ENCODE data around the gene HMGCL. TPM values are rescaled to one million over a fixed set of nuclear protein-coding genes. Genes with fewer than 3 reads are reported as not detected.

The HMGCL gene
- total RNA-seq, 4 donors from 2014 or later = 35.8 to 84.3 (median 57.0) TPM

DNA sequence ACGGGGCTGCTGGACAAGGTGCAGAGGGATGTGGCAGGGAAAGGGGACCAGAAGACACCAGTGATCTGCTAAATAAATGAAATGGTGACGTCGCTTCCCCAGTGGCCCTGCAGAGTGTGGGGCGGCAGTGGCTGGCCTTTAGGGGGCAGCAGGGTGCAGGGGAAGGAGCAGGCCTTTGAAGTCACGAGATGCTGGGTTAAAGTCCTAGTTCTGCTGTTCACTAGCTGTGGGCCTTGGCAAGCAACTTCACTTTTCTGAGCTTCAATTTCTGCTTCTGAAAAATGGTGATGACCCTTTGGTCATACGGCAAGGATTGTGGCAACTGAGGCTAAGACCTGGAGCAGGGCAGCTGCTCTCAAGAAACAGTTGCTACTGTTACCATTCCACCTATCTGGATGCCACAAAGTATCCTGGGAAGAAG lies 15.5 kb downstream of the HMGCL start:
- H3K9me3 ChIP-seq = no peaks in the 10 kb centered on the region
- H3K36me3 ChIP-seq = peaks cover 25 to 28% of the 10 kb centered on the region in 2 donors
- no peak overlapping the region for H3K27ac ChIP-seq
- intact Hi-C loops (cut with DNase I) = loop anchor here (10.0 kb wide), 1 partner anchor 105 kb away; the partner anchor contains the start of gene CNR2
- 45 to 50% methylated on average over 6 of the region's 6 CpGs for WGBS, 2 donors
- peak; percentile 57 to 62 for DNase-seq
- no peak overlapping the region for H3K4me3 ChIP-seq (replicated peaks in 1 of 3)
- no peaks in the 10 kb centered on the region for H3K4me1 ChIP-seq
- no peak for TF ChIP-seq POLR2A (IDR thresholded peaks at IDR 0.05)
- peak in 5 of 6 experiments; percentile 36 to 58 (median 47) for TF ChIP-seq CTCF (IDR thresholded peaks at IDR 0.05)
- H3K27me3 ChIP-seq = no peaks in the 10 kb centered on the region

- WGBS, 2 donors = 81% methylated on average over 3 of the region's 3 CpGs
Observed at GRCh38 chr1:23807453-23807852, 17.8 kb downstream of the HMGCL start.

GRCh38 chr1:23806280-23806679 lies 18.9 kb downstream of the HMGCL start:
- intact Hi-C loops (cut with DNase I) = no loop called here
- H3K27ac ChIP-seq = no peak overlapping the region
- H3K4me1 ChIP-seq = peaks cover 0 to 5% of the 10 kb centered on the region in 2 donors
- no peak for DNase-seq
- peaks cover 0 to 9% of the 10 kb centered on the region in 2 donors for H3K36me3 ChIP-seq
- H3K27me3 ChIP-seq = no peaks in the 10 kb centered on the region
- no peaks in the 10 kb centered on the region for H3K9me3 ChIP-seq
- WGBS, 2 donors = 86 to 89% methylated on average over 6 of the region's 6 CpGs
- TF ChIP-seq POLR2A (IDR thresholded peaks at IDR 0.05) (no peak), CTCF (IDR thresholded peaks at IDR 0.05) (no peak)
- no peak overlapping the region for H3K4me3 ChIP-seq (replicated peaks in 1 of 3)

More at GRCh38 chr1:23807453-23807852, 17.8 kb downstream of the HMGCL start:
- no peak overlapping the region for H3K27ac ChIP-seq
- H3K4me3 ChIP-seq (replicated peaks in 1 of 3) = no peak overlapping the region
- peaks cover 8 to 14% of the 10 kb centered on the region in 2 donors for H3K36me3 ChIP-seq
- no peaks in the 10 kb centered on the region for H3K27me3 ChIP-seq
- DNase-seq = no peak
- TF ChIP-seq CTCF (IDR thresholded peaks at IDR 0.05) = no peak
- no peak for TF ChIP-seq POLR2A (IDR thresholded peaks at IDR 0.05)
- intact Hi-C loops (cut with DNase I) = no loop called here
- no peaks in the 10 kb centered on the region for H3K4me1 ChIP-seq
- H3K9me3 ChIP-seq = no peaks in the 10 kb centered on the region

- H3K4me1 ChIP-seq = peaks cover 0 to 7% of the 10 kb centered on the region in 2 donors
- peaks cover 0 to 9% of the 10 kb centered on the region in 2 donors for H3K36me3 ChIP-seq
- H3K27ac ChIP-seq = no peak overlapping the region
- no peaks in the 10 kb centered on the region for H3K27me3 ChIP-seq
- TF ChIP-seq CTCF (IDR thresholded peaks at IDR 0.05) (no peak), POLR2A (IDR thresholded peaks at IDR 0.05) (no peak)
- intact Hi-C loops (cut with DNase I) = no loop called here
- H3K4me3 ChIP-seq (replicated peaks in 1 of 3) = no peak overlapping the region
- 90 to 92% methylated on average over 2 of the region's 2 CpGs for WGBS, 2 donors
- DNase-seq = no peak
- H3K9me3 ChIP-seq = no peaks in the 10 kb centered on the region
Observed at GRCh38 chr1:23805025-23805424, 20.2 kb downstream of the HMGCL start.

DNA sequence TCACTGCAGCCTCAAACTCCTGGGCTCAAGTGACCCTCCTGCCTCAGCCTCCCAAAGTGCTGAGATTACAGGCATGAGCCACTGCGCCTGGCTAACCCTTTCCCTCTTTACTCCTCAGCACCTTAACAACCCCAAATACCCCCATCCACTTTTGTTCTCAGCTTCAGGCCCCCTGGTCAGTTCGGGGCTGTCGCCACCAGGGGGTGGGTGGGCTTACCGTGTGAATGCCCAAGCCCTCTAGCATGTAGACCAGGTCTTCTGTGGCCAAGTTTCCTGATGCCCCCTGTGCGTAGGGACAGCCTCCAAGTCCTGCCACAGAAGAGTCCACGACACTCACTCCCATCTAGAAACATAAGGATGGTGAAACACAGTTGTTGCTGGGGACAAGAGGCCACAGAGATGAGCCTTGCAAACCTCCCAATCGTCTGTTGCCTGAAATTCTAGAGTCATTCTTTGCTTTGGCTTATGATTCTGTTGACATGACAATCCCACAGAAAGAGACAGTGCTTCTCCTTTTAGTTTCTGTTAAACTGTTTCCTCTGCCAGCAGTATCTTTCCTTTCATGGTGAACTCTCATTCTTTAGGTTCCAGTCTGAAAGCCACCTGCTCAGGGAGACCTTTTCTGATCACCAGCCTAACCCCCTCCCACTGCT lies 20.9 kb downstream of the HMGCL start:
- intact Hi-C loops (cut with DNase I) = no loop called here

More for the DNA sequence above, 20.9 kb downstream of the HMGCL start:
- no peak overlapping the region for H3K27ac ChIP-seq
- H3K4me3 ChIP-seq (replicated peaks in 1 of 3) = no peak overlapping the region
- peaks cover 6 to 14% of the 10 kb centered on the region in 2 donors for H3K4me1 ChIP-seq
- no peaks in the 10 kb centered on the region for H3K9me3 ChIP-seq
- DNase-seq = no peak
- TF ChIP-seq CTCF (IDR thresholded peaks at IDR 0.05) = no peak
- TF ChIP-seq POLR2A (IDR thresholded peaks at IDR 0.05) = no peak
- no peaks in the 10 kb centered on the region for H3K27me3 ChIP-seq
- H3K36me3 ChIP-seq = peaks cover 0 to 9% of the 10 kb centered on the region in 2 donors
- 80 to 89% methylated on average over 7 of the region's 7 CpGs for WGBS, 2 donors

All from thyroid gland (tissue), 4 donors.